Esophagus squamous epithelium (tissue), 5 donors: ENCODE data around the gene MUC15. TPM values are rescaled to one million over a fixed set of nuclear protein-coding genes. Genes with fewer than 3 reads are reported as not detected.

ENCODE experiments used
- DNase-seq: peaks from one replicate; lab custom pipeline; 2025; lab: John Stamatoyannopoulos, UW
- H3K27ac ChIP-seq, 4 donors: fragments of 200-600 bp; sonication (generic); one replicate each; pipeline ENCODE4 v1.5.1; 2016 to 2019; ENCODE audit warnings: mild to moderate bottlenecking in 1 of 4
- H3K27me3 ChIP-seq, 4 donors: fragments of 200-600 bp; sonication (generic); 1 replicate in 3 of 4; 2 replicates in 1 of 4; pipeline versions ENCODE4 v1.5.1 to v1.6.0; 2017 to 2021; ENCODE audit warnings: antibody characterized with exemption in 1 of 4
- H3K36me3 ChIP-seq, 3 donors: fragments of 200-600 bp; sonication (generic); one replicate each; pipeline ENCODE4 v1.5.1; 2016 to 2019
- H3K4me1 ChIP-seq, 3 donors: fragments of 200-600 bp; sonication (generic); one replicate each; pipeline ENCODE4 v1.5.1; 2017 to 2019
- H3K4me3 ChIP-seq, 4 donors: fragments of 200-600 bp; sonication (generic); 1 replicate in 3 of 4; 2 replicates in 1 of 4; pipeline ENCODE4 v1.5.1; 2016 to 2019; ENCODE audit warnings: mild to moderate bottlenecking in 2 of 4, moderate library complexity in 1 of 4
- H3K9me3 ChIP-seq, 3 donors: fragments of 200-600 bp; sonication (generic); one replicate each; pipeline ENCODE4 v1.5.1; 2016 to 2019
- CTCF ChIP-seq, 6 experiments: fragments of 450-650 bp in 4 of 6; fragments of 200-600 bp in 2 of 6; sonication (generic) in 2 of 6; IDR thresholded peaks; one replicate each; pipeline ENCODE4 v1.5.1; 2016 to 2019; ENCODE audit warnings: antibody characterized with exemption in 6 of 6, mild to moderate bottlenecking in 4 of 6, moderate library complexity in 4 of 6
- POLR2A ChIP-seq, 4 donors: fragments of 450-650 bp; IDR thresholded peaks; one replicate each; pipeline ENCODE4 v1.6.1; 2017; ENCODE audit warnings: antibody characterized with exemption in 4 of 4, mild to moderate bottlenecking in 4 of 4, moderate library complexity in 3 of 4
- WGBS, 2 donors: methylation state at CpG; one replicate each; pipeline ENCODE4 v1.1.5; 2018; 5-methylcytosine and 5-hydroxymethylcytosine counted together
- intact Hi-C: fragments of 100-400 bp; cut with DNase I; formaldehyde crosslinking; loops from one replicate; pipeline ENCODE4 v1.15.0; 2022
- total RNA-seq, 4 donors: library from RNA; depleted of rRNA; stranded (reverse); fragments of >200 nt; gene quantifications; one replicate each; pipeline ENCODE4 v1.1.0, GENCODE V29; 2016
- donor health status: DM: yes; HTN: yes; CAD: no.

Gene MUC15
- total RNA-seq, 4 donors from 2014 or later = 14.7 to 30.6 (median 22.4) TPM

GRCh38 chr11:26510164-26510563 is 61.9 kb downstream of the MUC15 start:
- H3K36me3 ChIP-seq = no peaks in the 10 kb centered on the region
- H3K27ac ChIP-seq = no peak overlapping the region
- WGBS, 2 donors = 74 to 89% methylated on average over 2 of the region's 2 CpGs
- no peak for TF ChIP-seq CTCF (IDR thresholded peaks at IDR 0.05)
- no peak for TF ChIP-seq POLR2A (IDR thresholded peaks at IDR 0.05)
- H3K4me1 ChIP-seq = no peaks in the 10 kb centered on the region
- DNase-seq = no peak
- no peak overlapping the region for H3K4me3 ChIP-seq
- H3K9me3 ChIP-seq = no peaks in the 10 kb centered on the region
- no peaks in the 10 kb centered on the region for H3K27me3 ChIP-seq
- intact Hi-C loops = no loop called here

Other genes with a start within 250 kb of the MUC15 start
- not detected for gene ANO3, start 240.1 kb downstream of the MUC15 start, total RNA-seq
- gene SLC5A12, start 149.8 kb upstream of the MUC15 start, total RNA-seq = not detected